A549 treated with dexamethasone at 1 μM for 4 hours (cell line): ENCODE data around the gene TTYH1. TPM values are rescaled to one million over a fixed set of nuclear protein-coding genes. Genes with fewer than 3 reads are reported as not detected.

Experiments
- total RNA-seq: library from RNA; stranded (reverse); fragments of 200-300 nt; extraction: Qiagen RNA extraction; gene quantifications from 5 replicates; pipeline ENCODE4 v1.2.3, GENCODE V29; 2022

TTYH1 gene
- total RNA-seq = 0.12 to 0.13 TPM in 2 of 5 replicates, not detected in the others

DNA sequence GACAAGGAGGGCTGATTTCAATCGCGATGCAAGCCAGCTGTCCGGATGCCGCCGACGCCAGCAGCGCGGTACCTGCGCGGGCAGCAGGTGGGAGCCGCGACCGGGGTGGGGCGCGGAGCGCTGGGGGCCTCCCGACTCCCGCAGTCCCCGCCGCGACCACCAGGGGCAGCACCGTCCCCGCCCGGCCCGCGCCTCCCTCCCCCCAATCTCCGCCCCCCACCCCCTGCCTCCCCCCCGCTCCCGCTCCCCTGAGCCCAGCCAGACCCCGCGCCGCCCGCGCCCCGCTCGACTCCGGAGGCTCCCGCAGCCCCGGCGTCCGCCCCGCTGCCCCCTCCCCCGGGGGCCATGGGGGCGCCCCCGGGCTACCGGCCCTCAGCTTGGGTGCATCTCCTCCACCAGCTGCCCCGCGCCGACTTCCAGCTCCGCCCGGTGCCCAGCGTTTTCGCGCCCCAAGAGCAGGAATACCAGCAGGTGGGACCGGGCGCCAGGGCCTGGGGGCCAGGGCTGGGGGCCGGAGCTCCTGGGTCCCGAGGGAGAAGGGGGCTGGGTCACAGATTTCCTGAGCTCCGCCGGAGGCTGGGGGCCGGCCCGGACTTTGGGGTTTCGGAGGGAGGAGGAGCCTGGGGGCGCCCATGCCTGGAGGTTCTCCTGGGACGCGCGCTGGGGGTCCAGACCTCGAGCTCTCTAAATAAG is at the start of gene TTYH1:
Gene TTYH1 (plus strand): TSS at position 257 of the 693 bp plus-strand sequence. CDS start 89 bp downstream, at position 346.

DNA sequence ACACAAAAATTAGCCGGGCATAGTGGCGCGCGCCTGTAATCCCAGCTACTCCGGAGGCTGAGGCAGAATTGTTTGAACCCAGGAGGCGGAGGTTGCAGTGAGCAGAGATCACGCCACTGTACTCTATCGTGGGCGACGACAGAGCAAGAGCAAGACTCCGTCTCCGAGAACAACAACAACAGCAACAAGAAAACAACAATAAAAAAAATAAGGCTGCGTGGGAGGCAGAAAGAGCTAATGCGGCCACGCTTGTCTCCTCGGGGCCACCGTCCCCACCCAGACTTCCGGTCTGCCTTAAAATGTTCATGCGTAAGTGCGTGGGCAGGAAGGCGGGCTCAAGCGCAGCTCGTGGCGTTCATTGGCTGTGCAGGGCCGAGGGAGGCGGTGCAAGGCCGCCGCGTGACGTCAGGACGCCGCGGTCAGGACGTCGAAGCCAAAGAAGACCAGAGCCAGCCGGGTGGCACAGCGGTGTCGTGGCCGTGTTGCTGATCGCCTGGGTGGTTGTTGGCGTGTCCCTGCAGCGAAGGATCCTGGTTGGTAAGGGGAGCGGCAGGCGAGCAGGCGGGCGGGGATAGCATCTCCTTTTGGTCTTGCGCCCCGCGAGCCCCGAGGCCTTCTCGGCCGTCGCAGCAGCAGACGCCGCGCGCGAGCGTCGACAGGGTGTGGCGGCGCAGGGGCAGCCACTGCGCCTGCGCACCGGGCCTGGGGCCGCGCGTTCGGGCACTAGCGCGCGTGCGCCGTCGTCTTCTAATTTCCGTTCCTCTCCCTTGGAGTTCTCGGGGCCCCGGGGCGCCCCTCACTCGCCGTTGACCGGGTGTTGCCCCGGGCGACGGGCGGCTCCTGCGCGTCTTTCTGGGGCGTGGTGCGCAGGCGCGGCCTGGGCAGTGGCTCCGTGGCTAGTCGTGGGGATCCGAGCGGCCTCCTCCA is 33.8 kb downstream of the TTYH1 start, which contains the start of gene LENG8:
Gene LENG8 (plus strand): TSS at position 426 of the 927 bp plus-strand sequence. CDS start 2,146 bp downstream, outside the sequence.

DNA sequence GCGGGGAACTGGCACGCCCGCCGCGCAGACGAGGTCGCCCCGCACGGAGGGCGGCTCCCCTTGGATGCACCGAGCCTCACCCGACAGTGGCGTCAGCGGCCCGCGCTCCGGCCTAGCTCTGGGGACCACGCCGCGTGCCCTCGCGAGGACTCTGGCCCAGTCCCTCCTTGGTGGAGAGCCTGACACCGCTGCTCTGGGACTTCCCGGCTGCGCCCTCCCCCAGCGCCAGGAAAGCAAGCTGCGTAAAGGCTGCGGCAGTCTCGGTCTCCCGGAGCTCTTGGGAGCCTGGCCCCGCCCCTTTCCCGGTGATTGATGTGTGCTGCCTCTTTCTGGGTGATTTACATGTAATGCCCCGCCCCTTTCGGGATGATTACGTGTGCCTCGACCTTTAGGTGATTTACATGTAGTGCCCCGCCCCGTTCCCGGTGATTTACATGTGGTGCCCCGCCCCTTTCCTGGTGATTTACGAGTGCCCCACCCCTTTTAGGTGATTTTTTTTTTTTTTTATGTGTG is 48.3 kb downstream of the TTYH1 start, which contains the start of gene LENG9:
Gene LENG9 (minus strand): TSS at position 248 of the 513 bp plus-strand sequence. CDS start 252 bp downstream, outside the sequence.

DNA sequence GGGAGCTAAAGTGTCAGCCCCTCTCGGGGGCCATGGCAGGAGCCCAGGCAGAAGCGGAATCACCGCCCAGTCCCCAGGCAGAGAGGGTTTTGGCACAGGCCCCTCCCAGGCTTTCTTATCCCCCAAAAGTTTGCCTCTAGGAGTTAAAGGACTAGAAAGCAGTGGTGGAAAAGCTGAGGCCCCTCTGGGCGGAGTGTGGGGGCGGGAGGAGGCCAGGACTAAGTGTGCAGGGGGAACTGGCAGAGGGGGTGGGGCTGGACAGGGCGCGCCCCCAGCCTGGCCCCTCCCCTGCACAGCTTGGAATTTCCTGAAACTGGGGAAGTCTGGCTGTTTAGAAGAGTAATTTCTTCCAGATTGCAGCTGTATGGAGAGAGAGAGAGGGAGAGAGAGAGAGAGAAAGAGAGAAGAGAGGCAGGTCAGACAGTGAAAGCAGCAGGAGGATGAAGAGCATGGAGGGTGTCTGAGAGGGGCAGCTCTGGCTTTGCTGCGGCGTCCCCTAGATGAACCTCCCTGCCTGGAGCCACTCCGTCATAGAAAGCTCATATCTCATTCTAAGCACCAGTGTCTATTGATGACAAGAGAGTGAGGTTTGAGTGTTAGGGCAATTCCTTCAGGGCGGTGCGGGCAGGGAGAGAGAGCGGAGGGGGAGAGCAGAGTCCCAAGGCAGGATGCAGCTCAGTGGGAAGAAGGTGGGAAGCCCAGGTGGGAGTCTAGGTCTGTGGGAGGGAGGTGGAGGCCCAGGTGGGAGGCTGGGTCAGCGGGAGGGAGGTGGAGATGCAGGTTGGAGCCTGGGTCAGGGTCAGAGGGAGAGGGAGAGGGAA is 58.0 kb downstream of the TTYH1 start, which contains the start of gene CDC42EP5:
Gene CDC42EP5 (minus strand): TSS at position 226 of the 821 bp plus-strand sequence. CDS start 7,749 bp downstream, outside the sequence.

Other genes starting within 250 kb of the TTYH1 start
- 0.52 to 1.0 TPM (median 0.94 TPM) in 5 replicates for gene TMC4, start 242.3 kb upstream of the TTYH1 start, total RNA-seq
- gene MBOAT7, start 225.9 kb upstream of the TTYH1 start, total RNA-seq = 97.0 to 169 TPM (median 161 TPM) in 5 replicates
- 77.5 to 116 TPM (median 107 TPM) in 5 replicates for gene TSEN34, start 224.2 kb upstream of the TTYH1 start, total RNA-seq
- gene RPS9, start 214.6 kb upstream of the TTYH1 start, total RNA-seq = 1,857 to 2,770 TPM (median 1,973 TPM) in 5 replicates
- gene LILRB3, start 192.5 kb upstream of the TTYH1 start, total RNA-seq = 0.07 to 0.39 TPM (median 0.30 TPM) in 5 replicates
- gene LILRA6, start 172.7 kb upstream of the TTYH1 start, total RNA-seq = 0.06 to 0.08 TPM in 2 of 5 replicates, not detected in the others
- 0.02 to 0.08 TPM (median 0.04 TPM) in 4 of 5 replicates, not detected in the other for gene LILRB5, start 158.2 kb upstream of the TTYH1 start, total RNA-seq
- 0.06 to 0.15 TPM (median 0.08 TPM) in 5 replicates for gene LILRB2, start 134.4 kb upstream of the TTYH1 start, total RNA-seq
- gene LILRA5, start 102.3 kb upstream of the TTYH1 start, total RNA-seq = 0.13 TPM in 1 of 5 replicates, not detected in the others
- 0.09 TPM in 1 of 5 replicates, not detected in the others for gene LILRA4, start 76.3 kb upstream of the TTYH1 start, total RNA-seq
- gene LAIR1, start 50.5 kb upstream of the TTYH1 start, total RNA-seq = 0.04 to 0.21 TPM in 2 of 5 replicates, not detected in the others
- gene LENG8, start 33.7 kb downstream of the TTYH1 start, total RNA-seq = 44.6 to 146 TPM (median 120 TPM) in 5 replicates
- 3.9 to 7.7 TPM (median 6.7 TPM) in 5 replicates for gene LENG9, start 48.3 kb downstream of the TTYH1 start, total RNA-seq
- gene CDC42EP5, start 57.8 kb downstream of the TTYH1 start, total RNA-seq = 0.09 TPM in 1 of 5 replicates, not detected in the others
- not detected in 5 replicates for gene LAIR2, start 87.4 kb downstream of the TTYH1 start, total RNA-seq
- gene LILRA2, start 158.3 kb downstream of the TTYH1 start, total RNA-seq = not detected in 5 replicates
- gene LILRA1, start 178.2 kb downstream of the TTYH1 start, total RNA-seq = not detected in 5 replicates
- 0.07 to 0.15 TPM in 2 of 5 replicates, not detected in the others for gene LILRB1, start 215.0 kb downstream of the TTYH1 start, total RNA-seq
- gene LILRB4, start 247.5 kb downstream of the TTYH1 start, total RNA-seq = not detected in 5 replicates